HCT116 (cell line): ENCODE results near the gene SHISA4. TPM values are rescaled to one million over a fixed set of nuclear protein-coding genes. Genes with fewer than 3 reads are reported as not detected.

ENCODE experiments used
- ATAC-seq: fragments of 200-7000 bp; cut with Tn5 transposase; 2 replicates; pipeline ENCODE4 v1.9.1; 2020; ENCODE audit warnings: mild to moderate bottlenecking, moderate library complexity
- BruUV-seq: library from RNA; stranded (reverse); fragments of 400-500 nt; replicated peaks from 2 replicates; lab custom pipeline; 2021; lab: Mats Ljungman, UMichigan
- CTCF ChIA-PET: fragments of 300-600 bp; sonication (Branson Sonifier 250); formaldehyde crosslinking; loops from one replicate; lab custom pipeline; 2021; ENCODE audit warnings: antibody characterized with exemption; lab: Charles Lee
- POLR2A ChIA-PET: fragments of 300-600, 350-600 bp; sonication (Branson Sonifier 250); formaldehyde crosslinking; loops from one replicate; lab custom pipeline; 2021; ENCODE audit warnings: antibody characterized with exemption; lab: Charles Lee
- RAD21 ChIA-PET, 2 experiments: fragments of 300-600 bp; sonication (Branson Sonifier 250); formaldehyde crosslinking; loops; one replicate each; lab custom pipeline; 2023; ENCODE audit warnings: low total read pairs in 2 of 2; ENCODE audit not compliant: uncharacterized antibody in 2 of 2, unreplicated experiment in 2 of 2, low non-redundant PET in 1 of 2; lab: Charles Lee
- DNase-seq: peaks from one replicate; pipeline ENCODE4 v3.0.0-alpha.2; 2010; ENCODE audit warnings: low read depth, low spot score
- H2AFZ ChIP-seq: fragments of 200-600 bp; shearing (Covaris generic), sonication (generic); 2 replicates; pipeline ENCODE4 v1.6.1; 2017; ENCODE audit warnings: low read depth, mixed run types, mixed read lengths, antibody characterized with exemption, low read length; ENCODE audit not compliant: poor library complexity, severe bottlenecking
- H3K27ac ChIP-seq: 2 replicates; pipeline ENCODE4 v1.5.1; 2012; ENCODE audit warnings: low read depth, low read length
- H3K27me3 ChIP-seq: fragments of 200-600 bp; sonication (generic); 2 replicates; pipeline ENCODE4 v1.6.1; 2016; ENCODE audit warnings: mixed run types, low read length, mixed read lengths; ENCODE audit not compliant: insufficient read depth
- H3K36me3 ChIP-seq, 2 experiments: fragments of 200-500 bp in 1 of 2; fragments of 200-600 bp in 1 of 2; sonication (Bioruptor generic) in 1 of 2; sonication (generic) in 1 of 2; 2 replicates each; pipeline versions ENCODE4 v1.5.1 to v1.6.1; 2014 to 2016; ENCODE audit warnings: low read length in 2 of 2, inconsistent platforms in 1 of 2, mixed read lengths in 1 of 2, mixed run types in 1 of 2; ENCODE audit not compliant: insufficient read depth in 2 of 2, control insufficient read depth in 1 of 2
- H3K4me1 ChIP-seq, 2 experiments: fragments of 200-600 bp in 1 of 2; sonication (generic) in 1 of 2; 2 replicates each; pipeline versions ENCODE4 v1.5.1 to v1.6.1; 2012 to 2017; ENCODE audit warnings: low read length in 2 of 2, inconsistent platforms in 1 of 2, mild to moderate bottlenecking in 1 of 2, mixed read lengths in 1 of 2, mixed run types in 1 of 2, moderate library complexity in 1 of 2; ENCODE audit not compliant: insufficient read depth in 2 of 2, control insufficient read depth in 1 of 2
- H3K4me2 ChIP-seq: fragments of 200-600 bp; sonication (generic); 2 replicates; pipeline ENCODE4 v1.6.1; 2017; ENCODE audit warnings: mixed run types, low read length, mixed read lengths
- H3K4me3 ChIP-seq, 2 experiments: fragments of 200-600 bp in 1 of 2; sonication (generic) in 1 of 2; replicated peaks in 1 of 2; 2 replicates each; pipeline ENCODE4 v1.5.1; 2011 to 2016; ENCODE audit warnings: low read length in 2 of 2, control low read depth in 1 of 2, low read depth in 1 of 2, mild to moderate bottlenecking in 1 of 2, mixed read lengths in 1 of 2, mixed run types in 1 of 2
- H3K79me2 ChIP-seq: fragments of 200-600 bp; sonication (generic); 2 replicates; pipeline ENCODE4 v1.6.1; 2017; ENCODE audit warnings: mild to moderate bottlenecking, mixed run types, low read length, moderate library complexity, mixed read lengths; ENCODE audit not compliant: insufficient read depth
- H3K9ac ChIP-seq: fragments of 200-600 bp; sonication (generic); 2 replicates; pipeline ENCODE4 v1.6.1; 2016; ENCODE audit warnings: low read length, mixed read lengths
- H3K9me2 ChIP-seq: fragments of 200-600 bp; sonication (generic), shearing (Covaris generic); 2 replicates; pipeline ENCODE4 v1.6.1; 2017; ENCODE audit warnings: mixed run types, mild to moderate bottlenecking, moderate library complexity; ENCODE audit not compliant: insufficient read depth
- H3K9me3 ChIP-seq, 2 experiments: fragments of 200-500 bp in 1 of 2; fragments of 200-600 bp in 1 of 2; sonication (Bioruptor generic) in 1 of 2; sonication (generic) in 1 of 2; 2 replicates each; pipeline ENCODE4 v1.6.1; 2014 to 2017; ENCODE audit warnings: low read length in 2 of 2, mixed read lengths in 2 of 2, inconsistent platforms in 1 of 2, low read depth in 1 of 2, mild to moderate bottlenecking in 1 of 2, mixed run types in 1 of 2, moderate library complexity in 1 of 2; ENCODE audit not compliant: control insufficient read depth in 1 of 2, insufficient read depth in 1 of 2
- H4K20me1 ChIP-seq: fragments of 200-600 bp; sonication (generic), shearing (Covaris generic); 2 replicates; pipeline ENCODE4 v1.6.1; 2017; ENCODE audit warnings: mixed run types, mild to moderate bottlenecking, moderate library complexity; ENCODE audit not compliant: insufficient read depth
- CBX3 ChIP-seq: IDR thresholded peaks from 2 replicates; pipeline ENCODE4 v1.6.1; 2012; ENCODE audit warnings: low read depth
- CEBPB ChIP-seq: IDR thresholded peaks from 2 replicates; pipeline ENCODE4 v1.6.1; 2012; ENCODE audit warnings: low read depth
- POLR2AphosphoS5 ChIP-seq: IDR thresholded peaks from 2 replicates; pipeline ENCODE4 v1.6.1; 2011; ENCODE audit warnings: mild to moderate bottlenecking, low read depth, low read length, moderate library complexity
- RAD21 ChIP-seq: IDR thresholded peaks from 2 replicates; pipeline ENCODE4 v1.6.1; 2012; ENCODE audit warnings: low read depth, mild to moderate bottlenecking
- intact Hi-C: fragments of 100-400 bp; cut with micrococcal nuclease; formaldehyde crosslinking; loops from 2 replicates; pipeline ENCODE4 v1.10.0; 2022
- total RNA-seq: library from RNA; stranded (reverse); gene quantifications from one replicate; pipeline ENCODE4 v1.2.1, GENCODE V29; 2021; ENCODE audit not compliant: unreplicated experiment
- TF ChIP-seq, protein P1 (sequence below): IDR thresholded peaks from 2 replicates; pipeline ENCODE4 v1.6.1; 2012; ENCODE audit warnings: low read depth
- TF ChIP-seq, protein P2 (sequence below): IDR thresholded peaks from 2 replicates; pipeline ENCODE4 v1.6.1; 2012
- TF ChIP-seq, protein P3 (sequence below): IDR thresholded peaks from 2 replicates; pipeline ENCODE4 v1.6.1; 2012

SHISA4 gene
- total RNA-seq, 1 experiment from 2014 or later: 15.2 TPM

GRCh38 chr1:201884425-201884824 lies 4.3 kb upstream of the SHISA4 start (continued):
- TF ChIP-seq, protein P1, sequence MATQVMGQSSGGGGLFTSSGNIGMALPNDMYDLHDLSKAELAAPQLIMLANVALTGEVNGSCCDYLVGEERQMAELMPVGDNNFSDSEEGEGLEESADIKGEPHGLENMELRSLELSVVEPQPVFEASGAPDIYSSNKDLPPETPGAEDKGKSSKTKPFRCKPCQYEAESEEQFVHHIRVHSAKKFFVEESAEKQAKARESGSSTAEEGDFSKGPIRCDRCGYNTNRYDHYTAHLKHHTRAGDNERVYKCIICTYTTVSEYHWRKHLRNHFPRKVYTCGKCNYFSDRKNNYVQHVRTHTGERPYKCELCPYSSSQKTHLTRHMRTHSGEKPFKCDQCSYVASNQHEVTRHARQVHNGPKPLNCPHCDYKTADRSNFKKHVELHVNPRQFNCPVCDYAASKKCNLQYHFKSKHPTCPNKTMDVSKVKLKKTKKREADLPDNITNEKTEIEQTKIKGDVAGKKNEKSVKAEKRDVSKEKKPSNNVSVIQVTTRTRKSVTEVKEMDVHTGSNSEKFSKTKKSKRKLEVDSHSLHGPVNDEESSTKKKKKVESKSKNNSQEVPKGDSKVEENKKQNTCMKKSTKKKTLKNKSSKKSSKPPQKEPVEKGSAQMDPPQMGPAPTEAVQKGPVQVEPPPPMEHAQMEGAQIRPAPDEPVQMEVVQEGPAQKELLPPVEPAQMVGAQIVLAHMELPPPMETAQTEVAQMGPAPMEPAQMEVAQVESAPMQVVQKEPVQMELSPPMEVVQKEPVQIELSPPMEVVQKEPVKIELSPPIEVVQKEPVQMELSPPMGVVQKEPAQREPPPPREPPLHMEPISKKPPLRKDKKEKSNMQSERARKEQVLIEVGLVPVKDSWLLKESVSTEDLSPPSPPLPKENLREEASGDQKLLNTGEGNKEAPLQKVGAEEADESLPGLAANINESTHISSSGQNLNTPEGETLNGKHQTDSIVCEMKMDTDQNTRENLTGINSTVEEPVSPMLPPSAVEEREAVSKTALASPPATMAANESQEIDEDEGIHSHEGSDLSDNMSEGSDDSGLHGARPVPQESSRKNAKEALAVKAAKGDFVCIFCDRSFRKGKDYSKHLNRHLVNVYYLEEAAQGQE: no peak
- TF ChIP-seq, protein P2, sequence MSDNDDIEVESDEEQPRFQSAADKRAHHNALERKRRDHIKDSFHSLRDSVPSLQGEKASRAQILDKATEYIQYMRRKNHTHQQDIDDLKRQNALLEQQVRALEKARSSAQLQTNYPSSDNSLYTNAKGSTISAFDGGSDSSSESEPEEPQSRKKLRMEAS: no peak
- TF ChIP-seq RAD21: no peak
- TF ChIP-seq, protein P3, sequence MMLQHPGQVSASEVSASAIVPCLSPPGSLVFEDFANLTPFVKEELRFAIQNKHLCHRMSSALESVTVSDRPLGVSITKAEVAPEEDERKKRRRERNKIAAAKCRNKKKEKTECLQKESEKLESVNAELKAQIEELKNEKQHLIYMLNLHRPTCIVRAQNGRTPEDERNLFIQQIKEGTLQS: no peak

DNA sequence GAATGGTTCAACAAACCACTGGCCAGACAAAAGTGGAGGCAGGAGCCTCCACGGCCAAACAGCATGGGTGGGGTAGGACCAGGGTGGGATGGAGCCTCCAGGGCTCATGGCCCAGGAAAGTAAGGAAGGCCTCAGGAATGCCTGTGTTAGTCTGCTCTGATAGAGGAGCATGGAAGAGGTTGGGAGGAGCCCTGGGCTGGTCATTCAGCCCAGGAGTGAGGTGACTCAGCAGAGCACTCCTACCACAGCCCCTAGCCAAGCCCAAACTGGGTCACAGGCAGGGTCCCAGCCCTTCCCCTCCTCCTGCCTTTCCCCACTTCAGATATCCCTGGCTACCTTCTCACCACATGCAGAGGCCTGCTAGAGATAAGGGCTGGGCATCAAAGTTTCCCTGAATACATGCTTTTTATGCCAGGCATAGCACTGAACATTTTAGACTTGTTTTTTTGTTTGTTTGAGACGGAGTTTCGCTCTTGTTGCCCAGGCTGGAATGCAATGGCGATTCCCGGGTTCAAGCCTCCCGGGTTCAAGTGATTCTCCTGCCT lies 3.1 kb upstream of the SHISA4 start:
- H3K79me2 ChIP-seq: no peaks in the 10 kb centered on the region
- ATAC-seq: peak; percentile 35; the same call in 1 of the 2 replicates

More for the DNA sequence above, 3.1 kb upstream of the SHISA4 start:
- Histone ChIP-seq H3K9me3 (no peaks in the 10 kb centered on the region), H4K20me1 (no peaks in the 10 kb centered on the region), H3K9me2 (no peaks in the 10 kb centered on the region), H2AFZ (no peak overlapping the region), H3K36me3 (no peaks in the 10 kb centered on the region), H3K4me1 (peaks cover 49 to 74% of the 10 kb centered on the region in 2 experiments), H3K27me3 (no peaks in the 10 kb centered on the region), H3K4me2 (peak overlapping the region; percentile 54), H3K27ac (peak overlapping the region; percentile 47; the same call in 1 of the 2 replicates), H3K4me3 (no peak overlapping the region)
- no TSS peak for BruUV-seq
- ChIA-PET RAD21 (no interaction called here), POLR2A (interaction anchor here (1.1 kb wide), 1 partner anchor 10 kb away, joined by 3 read pairs; no protein-coding TSS in a partner anchor), CTCF (interaction anchor here (4.2 kb wide), 1 partner anchor 10 kb away, joined by 27 read pairs; no protein-coding TSS in a partner anchor)
- intact Hi-C loops: loop anchor here (5.0 kb wide), 1 partner anchor 237 kb away; the partner anchor contains the start of gene GPR37L1
- peak; percentile 26 for DNase-seq
- TF ChIP-seq CEBPB (no peak), CBX3 (no peak), POLR2AphosphoS5 (peak; percentile 58)
- TF ChIP-seq, all 23 proteins: peak for 1
- peak overlapping the region; percentile 39 for H3K9ac ChIP-seq
